ENCODE measurements around the gene ADAM8. TPM values are rescaled to one million over a fixed set of nuclear protein-coding genes. Genes with fewer than 3 reads are reported as not detected.

The ADAM8 gene
- total and polyA plus RNA-seq, 4 donors: 4.4 to 79.2 (median 27.4) TPM

- H3K36me3 ChIP-seq (ENCODE audit: control insufficient read depth in 4 of 4, insufficient read depth in 4 of 4, low read length in 4 of 4): peaks cover 0 to 27% (median 0%) of the 10 kb centered on the region in 4 donors
- H3K27me3 ChIP-seq (ENCODE audit: control insufficient read depth in 3 of 3, insufficient read depth in 3 of 3, low read length in 2 of 3): no peaks in the 10 kb centered on the region
- no peaks in the 10 kb centered on the region for H3K9me3 ChIP-seq (ENCODE audit: control insufficient read depth in 4 of 4, insufficient read depth in 3 of 4, low read length in 3 of 4)
- H3K4me3 ChIP-seq: no peak overlapping the region
- 94 to 98% methylated on average over 19 of the region's 19 CpGs for WGBS, 2 donors
- DNase-seq (no peak), ATAC-seq (ENCODE audit: insufficient read depth, low FRiP score) (no peak)
- TF ChIP-seq CTCF (IDR thresholded peaks at IDR 0.05; ENCODE audit: control extremely low read depth, extremely low read depth): no peak
- H3K4me1 ChIP-seq (ENCODE audit: control insufficient read depth in 5 of 5, insufficient read depth in 5 of 5, low read length in 5 of 5): peaks cover 0 to 8% (median 0%) of the 10 kb centered on the region in 5 donors
- H3K27ac ChIP-seq (ENCODE audit: low read depth in 1 of 2, low read length in 1 of 2): no peak overlapping the region
- no peak overlapping the region for H3K9ac ChIP-seq (ENCODE audit: insufficient read depth in 1 of 2, low read length in 2 of 2)
Measured at GRCh38 chr10:133270773-133271297, 5.8 kb downstream of the ADAM8 start.

- WGBS, 2 donors: 92 to 94% methylated on average over 20 of the region's 20 CpGs
- Histone ChIP-seq H3K9me3 (ENCODE audit: control insufficient read depth in 4 of 4, insufficient read depth in 3 of 4, low read length in 3 of 4) (no peaks in the 10 kb centered on the region), H3K4me1 (ENCODE audit: control insufficient read depth in 5 of 5, insufficient read depth in 5 of 5, low read length in 5 of 5) (peaks cover 0 to 7% (median 0%) of the 10 kb centered on the region in 5 donors), H3K36me3 (ENCODE audit: control insufficient read depth in 4 of 4, insufficient read depth in 4 of 4, low read length in 4 of 4) (peaks cover 0 to 27% (median 0%) of the 10 kb centered on the region in 4 donors), H3K27ac (ENCODE audit: low read depth in 1 of 2, low read length in 1 of 2) (no peak overlapping the region), H3K27me3 (ENCODE audit: control insufficient read depth in 3 of 3, insufficient read depth in 3 of 3, low read length in 2 of 3) (no peaks in the 10 kb centered on the region), H3K4me3 (no peak overlapping the region), H3K9ac (ENCODE audit: insufficient read depth in 1 of 2, low read length in 2 of 2) (no peak overlapping the region)
- no peak for TF ChIP-seq CTCF (IDR thresholded peaks at IDR 0.05; ENCODE audit: control extremely low read depth, extremely low read depth)
- ATAC-seq (ENCODE audit: insufficient read depth, low FRiP score): no peak
- no peak for DNase-seq
Measured at GRCh38 chr10:133270204-133270603, 6.5 kb downstream of the ADAM8 start.

- ATAC-seq (ENCODE audit: insufficient read depth, low FRiP score): no peak
- 91 to 94% methylated on average over 24 to 26 of the region's 26 CpGs for WGBS, 2 donors
Measured at GRCh38 chr10:133269367-133269766, 7.3 kb downstream of the ADAM8 start.

More at GRCh38 chr10:133269367-133269766, 7.3 kb downstream of the ADAM8 start:
- Histone ChIP-seq H3K27me3 (ENCODE audit: control insufficient read depth in 3 of 3, insufficient read depth in 3 of 3, low read length in 2 of 3) (no peaks in the 10 kb centered on the region), H3K36me3 (ENCODE audit: control insufficient read depth in 4 of 4, insufficient read depth in 4 of 4, low read length in 4 of 4) (peaks cover 0 to 27% (median 0%) of the 10 kb centered on the region in 4 donors), H3K9ac (ENCODE audit: insufficient read depth in 1 of 2, low read length in 2 of 2) (no peak overlapping the region), H3K27ac (ENCODE audit: low read depth in 1 of 2, low read length in 1 of 2) (no peak overlapping the region), H3K4me3 (no peak overlapping the region), H3K9me3 (ENCODE audit: control insufficient read depth in 4 of 4, insufficient read depth in 3 of 4, low read length in 3 of 4) (no peaks in the 10 kb centered on the region), H3K4me1 (ENCODE audit: control insufficient read depth in 5 of 5, insufficient read depth in 5 of 5, low read length in 5 of 5) (no peaks in the 10 kb centered on the region)
- no peak for TF ChIP-seq CTCF (IDR thresholded peaks at IDR 0.05; ENCODE audit: control extremely low read depth, extremely low read depth)
- DNase-seq: no peak
